HG03103 (cell line): ENCODE results near the gene KRT7.
"Not testable (repeated sequence)": the region's sequence is repeated elsewhere in the genome, so short reads cannot be mapped to it uniquely, and the experiment has no call there.

ENCODE experiments used
- ATAC-seq: cut with Tn5 transposase; IDR thresholded peaks from one replicate; pipeline ENCODE4 v1.9.1; 2021; ENCODE audit warnings: low read depth; ENCODE audit not compliant: unreplicated experiment

The KRT7 gene

GRCh38 chr12:52242442-52243258 lies 9.6 kb downstream of the KRT7 start:
- ATAC-seq = no peak

GRCh38 chr12:52243259-52243855 lies 10.3 kb downstream of the KRT7 start:
- ATAC-seq = no peak

- peak; percentile 74 for ATAC-seq
These were observed 11.0 kb downstream of the KRT7 start for GRCh38 chr12:52243856-52244614.

GRCh38 chr12:52244615-52244994 lies 11.6 kb downstream of the KRT7 start:
- no peak for ATAC-seq

DNA sequence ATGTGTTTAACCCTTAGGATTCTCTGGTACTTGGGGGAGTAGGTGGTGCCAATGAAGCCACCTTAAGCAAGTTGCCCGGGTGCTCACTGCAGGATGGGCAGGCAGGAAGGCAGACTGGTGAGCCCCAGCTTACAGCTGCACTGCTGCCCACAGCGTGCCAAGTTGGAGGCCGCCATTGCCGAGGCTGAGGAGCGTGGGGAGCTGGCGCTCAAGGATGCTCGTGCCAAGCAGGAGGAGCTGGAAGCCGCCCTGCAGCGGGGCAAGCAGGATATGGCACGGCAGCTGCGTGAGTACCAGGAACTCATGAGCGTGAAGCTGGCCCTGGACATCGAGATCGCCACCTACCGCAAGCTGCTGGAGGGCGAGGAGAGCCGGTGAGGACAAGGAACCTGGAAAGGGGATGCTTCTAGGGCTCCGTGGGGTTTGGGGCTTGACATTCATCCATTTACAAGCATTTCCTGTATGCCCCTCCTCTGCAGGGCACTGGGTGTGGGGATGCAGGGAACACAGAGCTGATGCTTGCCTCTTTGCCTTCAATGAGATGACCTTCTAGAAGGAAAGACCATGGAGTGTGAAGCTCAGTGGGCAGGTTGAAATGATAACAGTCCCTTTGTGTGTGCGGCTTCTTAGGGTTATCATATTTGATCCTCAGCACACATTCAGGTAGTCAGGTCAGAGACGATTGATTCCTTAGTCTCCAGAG lies 12.4 kb downstream of the KRT7 start:
- no peak for ATAC-seq

DNA sequence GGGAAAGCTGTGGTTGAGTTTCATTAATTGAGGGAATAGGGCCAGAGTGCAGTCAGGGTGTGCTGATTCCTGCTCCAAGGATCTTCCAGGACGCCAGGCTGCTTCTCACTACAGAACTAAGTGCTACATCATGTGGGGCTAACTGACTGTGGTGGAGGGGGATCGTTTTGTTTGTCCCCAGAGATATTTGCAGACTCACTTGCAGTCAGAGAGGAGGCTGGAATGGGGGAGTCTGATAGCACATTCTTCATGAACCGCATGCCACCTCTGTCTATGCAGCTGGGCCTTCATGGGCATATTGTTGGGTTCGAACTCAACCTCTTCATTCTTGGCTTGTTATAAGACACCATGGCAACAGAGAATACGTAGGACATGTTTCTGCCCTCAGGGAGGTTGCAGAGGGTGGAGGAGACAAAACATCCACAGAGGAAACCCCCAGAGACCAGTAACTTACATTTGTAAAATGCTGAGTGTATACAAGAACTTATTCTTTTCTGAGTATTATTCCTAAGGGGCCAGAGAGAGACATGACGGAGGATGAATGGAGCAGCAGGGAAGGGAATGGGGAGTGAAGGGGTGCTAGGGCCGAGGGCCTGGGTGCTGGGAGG lies 13.0 kb downstream of the KRT7 start:
- no peak for ATAC-seq

GRCh38 chr12:52246720-52247621 lies 13.9 kb downstream of the KRT7 start:
- no peak for ATAC-seq

GRCh38 chr12:52247622-52248540 lies 14.8 kb downstream of the KRT7 start:
- ATAC-seq = no peak

GRCh38 chr12:52248541-52249461 lies 15.8 kb downstream of the KRT7 start:
- ATAC-seq = no peak

GRCh38 chr12:52249511-52250047 lies 16.5 kb downstream of the KRT7 start:
- no peak for ATAC-seq

DNA sequence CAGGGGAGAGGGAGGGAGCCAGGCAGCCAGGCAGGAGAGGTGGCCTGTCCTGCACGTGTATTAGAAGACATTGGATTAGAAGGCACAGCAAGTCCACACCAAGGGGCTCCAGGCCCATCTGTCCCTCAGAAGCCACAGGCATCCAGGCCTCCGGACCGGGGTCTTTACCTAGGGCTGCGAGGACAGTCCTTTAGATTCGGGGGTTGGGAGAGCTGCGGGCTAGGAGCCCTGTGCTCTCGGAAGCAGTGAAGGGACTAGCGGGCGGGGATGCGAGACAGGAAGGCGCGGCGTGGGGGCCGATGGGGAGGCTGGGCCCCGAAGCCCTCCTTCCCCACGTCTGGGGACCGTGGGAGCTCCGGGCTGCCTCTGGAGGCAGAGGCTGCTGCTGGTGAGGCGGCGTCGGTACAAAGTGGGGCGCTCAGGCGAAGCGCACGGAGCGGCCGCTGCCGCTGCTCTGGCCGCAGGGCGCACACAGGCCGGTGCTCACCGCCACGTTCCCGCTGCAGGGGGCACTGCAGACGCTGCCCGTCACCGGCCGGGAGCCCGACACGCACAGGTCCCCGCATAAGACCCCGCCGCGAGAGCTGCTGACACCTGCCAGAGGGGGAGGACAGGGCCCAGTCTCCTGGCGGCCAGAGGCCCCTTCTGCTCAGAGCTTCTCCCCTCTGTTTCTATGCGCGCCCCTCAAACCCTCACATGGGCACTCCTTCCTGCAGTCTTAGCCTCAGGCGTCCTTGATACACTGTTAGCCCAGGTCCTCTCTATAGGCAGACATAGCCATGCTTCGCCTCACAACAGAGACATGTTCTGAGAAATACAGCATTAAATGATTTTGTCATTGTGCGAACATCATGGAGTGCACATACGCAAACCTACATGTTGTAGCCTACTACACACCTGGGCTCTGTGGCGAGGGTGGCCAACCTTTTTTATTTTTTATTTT lies 17.3 kb downstream of the KRT7 start:
- ATAC-seq = no peak

DNA sequence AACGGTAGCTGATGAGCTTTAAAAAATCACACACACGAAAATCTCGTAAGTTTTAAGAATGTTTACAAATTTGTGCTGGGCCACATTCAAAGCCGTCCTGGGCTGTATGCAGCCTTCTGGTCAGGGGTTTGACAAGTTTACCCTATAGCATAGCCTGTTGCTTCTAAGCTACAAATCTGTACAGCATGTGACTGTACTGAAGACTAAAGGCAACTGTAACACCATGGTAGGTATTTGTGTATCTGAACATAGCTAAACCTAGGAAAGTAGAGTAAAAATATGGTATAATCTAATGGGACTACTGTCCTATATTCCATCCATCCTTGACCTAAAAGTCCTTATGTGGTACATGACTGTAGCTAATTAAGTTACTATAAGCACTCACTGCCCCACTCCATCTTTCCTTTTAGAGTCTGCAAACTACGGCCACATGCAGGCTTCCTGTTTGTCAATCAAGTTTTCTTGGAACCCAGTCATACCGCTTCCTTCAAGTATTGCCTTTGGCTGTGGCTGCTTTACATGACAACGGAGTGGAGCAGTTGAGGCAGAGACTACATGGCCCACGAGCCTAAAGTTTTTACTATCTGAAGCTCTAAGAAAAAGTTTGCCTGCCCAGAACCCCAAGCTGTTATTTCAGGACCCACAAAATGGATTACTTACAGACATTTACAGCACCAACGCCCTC lies 18.5 kb downstream of the KRT7 start:
- no peak for ATAC-seq

GRCh38 chr12:52252175-52252615 lies 19.2 kb downstream of the KRT7 start:
- not testable (repeated sequence) for ATAC-seq

- no peak for ATAC-seq
These were observed 19.8 kb downstream of the KRT7 start for GRCh38 chr12:52252728-52253343.
